GM23338 (cell line): ENCODE data around the gene OR9A2. TPM values are rescaled to one million over a fixed set of nuclear protein-coding genes. Genes with fewer than 3 reads are reported as not detected.

Experiments
- ATAC-seq: fragments of 200-7000 bp; cut with Tn5 transposase; 3 replicates; pipeline ENCODE4 v1.9.1; 2020
- DNase-seq: peaks from one replicate; pipeline ENCODE4 v3.0.0-alpha.2; 2015; ENCODE audit warnings: low spot score
- H2AFZ ChIP-seq: fragments of 200-600 bp; sonication (generic); 2 replicates; pipeline ENCODE4 v1.8.0; 2016; ENCODE audit warnings: antibody characterized with exemption, mild to moderate bottlenecking, moderate library complexity
- H3F3A ChIP-seq: fragments of 200-600 bp; sonication (generic); replicated peaks from 2 replicates; pipeline ENCODE4 v1.8.0; 2017; ENCODE audit warnings: antibody characterized with exemption, mixed run types, low read depth
- H3K27ac ChIP-seq: fragments of 200-600 bp; sonication (generic); 2 replicates; pipeline ENCODE4 v1.6.1; 2016; ENCODE audit warnings: low read depth
- H3K27me3 ChIP-seq: fragments of 200-600 bp; sonication (generic); 2 replicates; pipeline ENCODE4 v1.8.0; 2016; ENCODE audit warnings: mild to moderate bottlenecking, mixed run types, moderate library complexity; ENCODE audit not compliant: insufficient read depth
- H3K36me3 ChIP-seq: fragments of 200-600 bp; sonication (generic); 2 replicates; pipeline ENCODE4 v1.8.0; 2016; ENCODE audit warnings: mild to moderate bottlenecking; ENCODE audit not compliant: insufficient read depth
- H3K4me1 ChIP-seq: fragments of 200-600 bp; sonication (generic); 2 replicates; pipeline ENCODE4 v1.8.0; 2016; ENCODE audit warnings: mild to moderate bottlenecking, moderate library complexity; ENCODE audit not compliant: insufficient read depth
- H3K4me2 ChIP-seq: fragments of 200-600 bp; sonication (generic); 2 replicates; pipeline ENCODE4 v1.7.1; 2017; ENCODE audit warnings: mixed run types
- H3K4me3 ChIP-seq: fragments of 200-600 bp; sonication (generic); 2 replicates; pipeline ENCODE4 v1.6.1; 2016; ENCODE audit warnings: mixed run types
- H3K79me2 ChIP-seq: fragments of 200-600 bp; sonication (generic); replicated peaks from 2 replicates; pipeline ENCODE4 v1.8.0; 2017; ENCODE audit warnings: mild to moderate bottlenecking; ENCODE audit not compliant: insufficient read depth
- H3K9me2 ChIP-seq: fragments of 200-600 bp; sonication (generic); 2 replicates; pipeline ENCODE4 v1.8.0; 2017; ENCODE audit not compliant: insufficient read depth
- H4K20me1 ChIP-seq: fragments of 200-600 bp; sonication (generic); replicated peaks from 2 replicates; pipeline ENCODE4 v1.8.0; 2017; ENCODE audit warnings: mild to moderate bottlenecking; ENCODE audit not compliant: insufficient read depth
- H3K27ac Mint-ChIP-seq: 2 replicates; pipeline ENCODE4 v1.8.0; 2020; ENCODE audit warnings: inconsistent platforms, mild to moderate bottlenecking, moderate library complexity, mixed read lengths
- H3K27me3 Mint-ChIP-seq: 3 replicates; pipeline ENCODE4 v1.8.0; 2022; ENCODE audit warnings: low read depth, mild to moderate bottlenecking, moderate library complexity, mixed read lengths, inconsistent platforms; ENCODE audit not compliant: insufficient read depth, poor library complexity
- H3K36me3 Mint-ChIP-seq: 3 replicates; pipeline ENCODE4 v1.8.0; 2021; ENCODE audit warnings: low read depth, mild to moderate bottlenecking, inconsistent platforms, moderate library complexity, mixed read lengths
- H3K4me1 Mint-ChIP-seq: 3 replicates; pipeline ENCODE4 v1.8.0; 2020; ENCODE audit warnings: mild to moderate bottlenecking, inconsistent platforms, mixed read lengths
- H3K4me3 Mint-ChIP-seq: 3 replicates; pipeline ENCODE4 v1.8.0; 2021; ENCODE audit warnings: moderate library complexity, mild to moderate bottlenecking, inconsistent platforms, mixed read lengths
- H3K9me3 Mint-ChIP-seq: 3 replicates; pipeline ENCODE4 v1.8.0; 2020; ENCODE audit warnings: moderate library complexity, mild to moderate bottlenecking, inconsistent platforms, mixed read lengths
- CREB1 ChIP-seq: fragments of 250-450 bp; sonication (Bioruptor Pico); IDR thresholded peaks from 2 replicates; pipeline ENCODE4 v1.5.0; 2020; ENCODE audit warnings: low read depth, mild to moderate bottlenecking, moderate library complexity
- CTCF ChIP-seq, 2 experiments: fragments of 200-600 bp in 1 of 2; sonication (generic) in 1 of 2; conservative IDR thresholded peaks; 2 replicates each; pipeline versions ENCODE4 v1.5.1 to v1.6.1; 2016 to 2017; ENCODE audit warnings: antibody characterized with exemption in 2 of 2, low read depth in 2 of 2, mild to moderate bottlenecking in 2 of 2, moderate library complexity in 1 of 2
- ETS1 ChIP-seq: IDR thresholded peaks from 2 replicates; pipeline ENCODE4 v1.6.1; 2016; ENCODE audit warnings: antibody characterized with exemption
- JUNB ChIP-seq: IDR thresholded peaks from one replicate; pipeline ENCODE4 v1.6.1; 2016; ENCODE audit warnings: antibody characterized with exemption; ENCODE audit not compliant: unreplicated experiment
- NANOG ChIP-seq: IDR thresholded peaks from 2 replicates; pipeline ENCODE4 v1.6.1; 2016; ENCODE audit warnings: antibody characterized with exemption, borderline replicate concordance
- POLR2AphosphoS5 ChIP-seq: IDR thresholded peaks from 2 replicates; pipeline ENCODE4 v1.6.1; 2016; ENCODE audit warnings: antibody characterized with exemption, low read depth
- STAT1 ChIP-seq: IDR thresholded peaks from one replicate; pipeline ENCODE4 v1.6.1; 2016; ENCODE audit warnings: antibody characterized with exemption; ENCODE audit not compliant: unreplicated experiment
- ZNF114 ChIP-seq: fragments of 250-450 bp; sonication (Bioruptor Pico); IDR thresholded peaks from 2 replicates; pipeline ENCODE4 v1.5.0; 2020; ENCODE audit warnings: mild to moderate bottlenecking, moderate library complexity
- ZNF462 ChIP-seq: fragments of 250-450 bp; sonication (Bioruptor Pico); IDR thresholded peaks from 2 replicates; pipeline ENCODE4 v1.5.0; 2020; ENCODE audit warnings: mild to moderate bottlenecking, moderate library complexity
- polyA plus RNA-seq: library from polyadenylated mRNA; unstranded; fragments of >200 nt; fragmentation: Nextera tagmentation; extraction: Ambion mirVana; gene quantifications from 2 replicates; pipeline ENCODE4 v1.2.1, GENCODE V29; 2016
- total RNA-seq: library from RNA; depleted of rRNA; stranded (reverse); fragments of >200 nt; shearing (Covaris generic); gene quantifications from 2 replicates; pipeline ENCODE4 v1.2.3, GENCODE V29; 2014

The OR9A2 gene
- total and polyA plus RNA-seq, 2 experiments from 2014 or later, result not detected

GRCh38 chr7:142997456-142997989, 29.4 kb downstream of the OR9A2 start:
- H3K4me1 Mint-ChIP-seq, result no peaks in the 10 kb centered on the region
- H3K4me3 Mint-ChIP-seq, result no peak overlapping the region
- H3K27me3 Mint-ChIP-seq, result no peaks in the 10 kb centered on the region
- Histone ChIP-seq H3K79me2 (no peaks in the 10 kb centered on the region), H2AFZ (no peak overlapping the region), H3K4me3 (no peak overlapping the region), H3K4me2 (no peak overlapping the region), H3F3A (no peaks in the 10 kb centered on the region), H3K36me3 (no peaks in the 10 kb centered on the region), H4K20me1 (no peaks in the 10 kb centered on the region), H3K27ac (no peak overlapping the region), H3K4me1 (no peaks in the 10 kb centered on the region), H3K9me2 (no peaks in the 10 kb centered on the region), H3K27me3 (no peaks in the 10 kb centered on the region)
- H3K36me3 Mint-ChIP-seq, result no peaks in the 10 kb centered on the region
- TF ChIP-seq CTCF (conservative IDR thresholded peaks at IDR 0.05; ENCODE audit: low read depth in 2 of 2) (no peak), STAT1 (no peak)
- DNase-seq (no peak), ATAC-seq (no peak)
- H3K9me3 Mint-ChIP-seq, result peaks cover 6% of the 10 kb centered on the region
- H3K27ac Mint-ChIP-seq, result no peak overlapping the region

GRCh38 chr7:142992427-142992826, 34.5 kb downstream of the OR9A2 start:
- H3K36me3 Mint-ChIP-seq, result no peaks in the 10 kb centered on the region
- no peaks in the 10 kb centered on the region for H3K4me1 Mint-ChIP-seq
- Histone ChIP-seq H3K79me2 (no peaks in the 10 kb centered on the region), H3K27me3 (no peaks in the 10 kb centered on the region), H3K36me3 (no peaks in the 10 kb centered on the region), H3K9me2 (peaks cover 8% of the 10 kb centered on the region), H3K4me2 (no peak overlapping the region), H3K4me3 (no peak overlapping the region), H3F3A (no peaks in the 10 kb centered on the region), H2AFZ (no peak overlapping the region), H3K27ac (no peak overlapping the region), H3K4me1 (no peaks in the 10 kb centered on the region), H4K20me1 (no peaks in the 10 kb centered on the region)
- H3K9me3 Mint-ChIP-seq, result no peaks in the 10 kb centered on the region; the same call in 2 of the 3 replicates
- TF ChIP-seq POLR2AphosphoS5, result no peak
- TF ChIP-seq JUNB, result no peak
- no peak for TF ChIP-seq CREB1 (CRISPR knock-in tag)
- H3K27ac Mint-ChIP-seq, result no peak overlapping the region
- DNase-seq, result no peak
- no peak for ATAC-seq
- peaks cover 2% of the 10 kb centered on the region for H3K27me3 Mint-ChIP-seq
- H3K4me3 Mint-ChIP-seq, result no peak overlapping the region

GRCh38 chr7:142984297-142984696, 42.6 kb downstream of the OR9A2 start:
- H3K9me3 Mint-ChIP-seq, result no peaks in the 10 kb centered on the region; the same call in 2 of the 3 replicates
- Histone ChIP-seq H3F3A (no peaks in the 10 kb centered on the region), H3K4me2 (no peak overlapping the region), H3K27me3 (no peaks in the 10 kb centered on the region), H3K27ac (no peak overlapping the region), H3K79me2 (no peaks in the 10 kb centered on the region), H4K20me1 (no peaks in the 10 kb centered on the region), H3K36me3 (no peaks in the 10 kb centered on the region), H3K4me1 (no peaks in the 10 kb centered on the region), H3K4me3 (no peak overlapping the region), H3K9me2 (peaks cover 8% of the 10 kb centered on the region; the same call in 1 of the 2 replicates), H2AFZ (no peak overlapping the region)
- ATAC-seq (no peak), DNase-seq (no peak)
- no peak overlapping the region for H3K4me3 Mint-ChIP-seq
- H3K36me3 Mint-ChIP-seq, result no peaks in the 10 kb centered on the region
- peaks cover 8% of the 10 kb centered on the region for H3K27me3 Mint-ChIP-seq
- no peak overlapping the region for H3K27ac Mint-ChIP-seq
- no peaks in the 10 kb centered on the region for H3K4me1 Mint-ChIP-seq
- no peak for TF ChIP-seq ZNF462
- no peak for TF ChIP-seq ZNF114
- TF ChIP-seq ETS1, result no peak
- no peak for TF ChIP-seq NANOG
- no peak for TF ChIP-seq CREB1 (CRISPR knock-in tag)
